ENCODE data around the gene ANGPTL8.

DNA sequence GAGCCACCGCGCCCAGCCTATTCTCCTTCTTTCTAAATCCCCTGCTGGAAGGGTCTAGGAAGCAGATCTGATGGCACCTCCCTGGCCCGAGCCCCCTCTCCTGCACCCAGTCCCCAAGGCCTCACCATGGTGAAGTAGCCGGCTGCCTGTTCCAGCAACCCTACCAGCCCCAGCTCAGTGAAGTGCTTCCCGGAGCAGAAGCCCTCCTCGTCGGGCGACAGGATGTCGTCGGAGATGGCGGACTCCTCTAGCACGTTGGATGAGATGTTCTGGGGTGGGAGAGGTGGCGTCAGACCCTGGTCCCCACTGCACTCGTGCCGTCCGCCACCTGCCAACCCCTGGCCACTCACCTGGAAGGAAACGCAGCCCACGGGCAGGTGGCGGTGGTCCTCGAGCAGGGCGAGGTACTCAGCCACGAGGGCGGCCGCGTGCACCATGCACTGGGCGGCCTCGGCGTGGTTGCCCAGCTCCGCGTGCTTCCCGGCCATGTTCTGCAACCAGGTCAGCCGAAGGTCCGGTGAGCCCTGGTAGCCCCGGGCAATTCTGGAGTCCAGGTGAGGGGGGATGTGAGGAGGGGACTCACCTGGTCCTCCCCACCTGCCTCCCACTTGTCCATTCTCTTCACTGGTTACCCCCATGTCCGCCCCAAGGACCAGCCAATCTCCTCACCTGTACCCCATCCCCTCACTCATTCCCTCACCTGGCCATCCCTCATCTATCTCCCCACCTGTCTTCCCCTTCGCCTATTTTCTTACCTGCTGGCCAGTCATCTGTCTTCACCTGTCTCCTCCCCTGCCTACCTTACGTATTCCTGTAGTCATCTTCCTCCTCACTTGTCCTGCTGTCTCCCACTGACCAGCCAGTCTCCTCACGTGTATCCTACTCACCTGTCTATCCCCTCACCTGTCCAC is 30.6 kb upstream of the ANGPTL8 start:
- no peak for TF ChIP-seq TAF1 (IDR thresholded peaks at IDR 0.05; ENCODE audit: low read depth, low read length)
- TF ChIP-seq POLR2A (IDR thresholded peaks at IDR 0.05; ENCODE audit: low read depth, low read length), result no peak
- TF ChIP-seq POLR2AphosphoS5 (IDR thresholded peaks at IDR 0.05; ENCODE audit: low read depth, low read length), result no peak

Data from GM12891 (cell line).